ENCODE results near the gene KIF3B. TPM values are rescaled to one million over a fixed set of nuclear protein-coding genes. Genes with fewer than 3 reads are reported as not detected.

KIF3B gene
- total and polyA plus RNA-seq, 11 donors: 3.2 to 25.4 (median 11.4) TPM

GRCh38 chr20:32315399-32315798, 37.9 kb downstream of the KIF3B start:
- H3K27ac ChIP-seq: no peak overlapping the region
- no peak for DNase-seq
- no peak overlapping the region for H3K4me3 ChIP-seq
- ATAC-seq: no peak
- H3K4me1 ChIP-seq: peaks cover 0 to 5% (median 0%) of the 10 kb centered on the region in 12 donors
- intact Hi-C loops (cut with DNase I): no loop called here
- no peaks in the 10 kb centered on the region for H3K9me3 ChIP-seq
- no peaks in the 10 kb centered on the region for H3K27me3 ChIP-seq
- H3K36me3 ChIP-seq: peaks cover 0 to 70% (median 58%) of the 10 kb centered on the region in 9 donors
- TF ChIP-seq POLR2A (IDR thresholded peaks at IDR 0.05): no peak
- no peak for TF ChIP-seq CTCF (IDR thresholded peaks at IDR 0.05)
- 96 to 98% (median 96%) methylated on average over 3 of the region's 3 CpGs for WGBS, 4 donors

- no peak overlapping the region for H3K27ac ChIP-seq
- peaks cover 0 to 65% (median 53%) of the 10 kb centered on the region in 9 donors for H3K36me3 ChIP-seq
- ATAC-seq: no peak
- H3K4me3 ChIP-seq: no peak overlapping the region
- no peak for DNase-seq
- H3K9me3 ChIP-seq: no peaks in the 10 kb centered on the region
- TF ChIP-seq POLR2A (IDR thresholded peaks at IDR 0.05) (no peak), CTCF (IDR thresholded peaks at IDR 0.05) (no peak)
- no peaks in the 10 kb centered on the region for H3K27me3 ChIP-seq
- 70 to 77% (median 77%) methylated on average over 2 of the region's 2 CpGs for WGBS, 4 donors
- intact Hi-C loops (cut with DNase I): no loop called here
- peaks cover 0 to 5% (median 0%) of the 10 kb centered on the region in 12 donors for H3K4me1 ChIP-seq
Observed at GRCh38 chr20:32315891-32316290, 38.4 kb downstream of the KIF3B start.

- intact Hi-C loops (cut with DNase I): no loop called here
- DNase-seq: no peak
- TF ChIP-seq CTCF (IDR thresholded peaks at IDR 0.05) (no peak), POLR2A (IDR thresholded peaks at IDR 0.05) (no peak)
- WGBS, 4 donors: 84 to 97% (median 92%) methylated on average over 7 of the region's 7 CpGs
- Histone ChIP-seq H3K27me3 (no peaks in the 10 kb centered on the region), H3K36me3 (peaks cover 0 to 62% (median 49%) of the 10 kb centered on the region in 9 donors), H3K4me1 (peaks cover 0 to 5% (median 0%) of the 10 kb centered on the region in 12 donors), H3K4me3 (no peak overlapping the region), H3K9me3 (no peaks in the 10 kb centered on the region), H3K27ac (no peak overlapping the region)
- no peak for ATAC-seq
Observed at GRCh38 chr20:32316667-32317066, 39.2 kb downstream of the KIF3B start.

GRCh38 chr20:32319100-32319499, 41.6 kb downstream of the KIF3B start:
- 79 to 84% (median 82%) methylated on average over 6 of the region's 6 CpGs for WGBS, 4 donors
- H3K36me3 ChIP-seq: peaks cover 0 to 50% (median 42%) of the 10 kb centered on the region in 9 donors
- intact Hi-C loops (cut with DNase I): no loop called here

More at GRCh38 chr20:32319100-32319499, 41.6 kb downstream of the KIF3B start:
- no peak overlapping the region for H3K4me3 ChIP-seq
- ATAC-seq: no peak
- TF ChIP-seq POLR2A (IDR thresholded peaks at IDR 0.05): no peak
- TF ChIP-seq CTCF (IDR thresholded peaks at IDR 0.05): no peak
- H3K4me1 ChIP-seq: peaks cover 0 to 5% (median 0%) of the 10 kb centered on the region in 12 donors
- no peaks in the 10 kb centered on the region for H3K9me3 ChIP-seq
- H3K27me3 ChIP-seq: no peaks in the 10 kb centered on the region
- no peak overlapping the region for H3K27ac ChIP-seq
- DNase-seq: no peak

Measured in heart left ventricle (tissue), 16 donors.